GM12801 (cell line): ENCODE results near the gene PRMT2.

Experiments
- CTCF ChIP-seq: IDR thresholded peaks from one replicate; pipeline ENCODE4 v1.5.1; 2011; ENCODE audit warnings: control low read depth; ENCODE audit not compliant: insufficient read length; ENCODE audit errors: extremely low read depth

The PRMT2 gene

GRCh38 chr21:46600978-46601377, 34.5 kb upstream of the PRMT2 start:
- no peak for TF ChIP-seq CTCF

- no peak for TF ChIP-seq CTCF
Observed at GRCh38 chr21:46603228-46603627, 32.2 kb upstream of the PRMT2 start.

GRCh38 chr21:46604329-46604974, 31.0 kb upstream of the PRMT2 start:
- TF ChIP-seq CTCF: no peak

GRCh38 chr21:46604975-46605766, 30.3 kb upstream of the PRMT2 start, which contains the start of gene S100B:
S100B (minus strand) TSS chr21:46605082; CDS start chr21:46602415, 2,667 bp downstream.
- TF ChIP-seq CTCF: no peak

- TF ChIP-seq CTCF: no peak
Observed at GRCh38 chr21:46605767-46606426, 29.6 kb upstream of the PRMT2 start.

- TF ChIP-seq CTCF: no peak
Observed at GRCh38 chr21:46606427-46606813, 29.1 kb upstream of the PRMT2 start.

GRCh38 chr21:46607636-46608035, 27.8 kb upstream of the PRMT2 start:
- no peak for TF ChIP-seq CTCF
